A673 (cell line): ENCODE measurements around the gene UFL1.

Source experiments
- CTCF ChIP-seq: fragments of 300-800, 200-600 bp; sonication (generic); conservative IDR thresholded peaks from 2 replicates; pipeline ENCODE4 v1.5.1; 2017; ENCODE audit warnings: low read depth, mild to moderate bottlenecking, antibody characterized with exemption, low read length, moderate library complexity, mixed read lengths
- EZH2 ChIP-seq: fragments of 200-600 bp; sonication (generic); IDR thresholded peaks from 2 replicates; pipeline ENCODE4 v1.6.1; 2017; ENCODE audit warnings: borderline replicate concordance, low read depth, mild to moderate bottlenecking, mixed read lengths, antibody characterized with exemption, low read length; ENCODE audit not compliant: poor library complexity, severe bottlenecking

- TF ChIP-seq CTCF (no peak), EZH2 (no peak)
Measured at GRCh38 chr6:96604420-96604819, 82.8 kb downstream of the UFL1 start.
